Colonic mucosa (tissue), 4 donors: ENCODE measurements around the gene TGFBR2. TPM values are rescaled to one million over a fixed set of nuclear protein-coding genes. Genes with fewer than 3 reads are reported as not detected.
A peak's percentile ranks its signal among the peaks of the same experiment; 100 is the strongest.

Experiments
- DNase-seq: peaks from one replicate; pipeline ENCODE4 v3.0.0-alpha.2; 2020
- H3K27ac ChIP-seq: fragments of 200-600 bp; one replicate; pipeline ENCODE4 v1.8.0; 2021
- H3K27me3 ChIP-seq: fragments of 200-600 bp; one replicate; pipeline ENCODE4 v1.8.0; 2021
- H3K36me3 ChIP-seq: fragments of 200-600 bp; one replicate; pipeline ENCODE4 v1.8.0; 2021
- H3K4me1 ChIP-seq: fragments of 200-600 bp; one replicate; pipeline ENCODE4 v1.8.0; 2021; ENCODE audit warnings: mild to moderate bottlenecking
- H3K4me3 ChIP-seq: fragments of 200-600 bp; one replicate; pipeline ENCODE4 v1.8.0; 2021
- H3K9ac ChIP-seq, 2 donors: one replicate each; pipeline ENCODE4 v1.7.0; 2013; ENCODE audit warnings: control low read depth in 2 of 2, low read depth in 2 of 2, low read length in 2 of 2
- H3K9me3 ChIP-seq: fragments of 200-600 bp; one replicate; pipeline ENCODE4 v1.8.0; 2021
- CTCF ChIP-seq: fragments of 200-600 bp; IDR thresholded peaks from one replicate; pipeline ENCODE4 v1.8.0; 2022; ENCODE audit warnings: antibody characterized with exemption, mild to moderate bottlenecking
- intact Hi-C: fragments of 100-400 bp; cut with DNase I; formaldehyde crosslinking; loops from one replicate; pipeline ENCODE4 v1.14.1; 2022
- total RNA-seq, 2 donors: library from RNA; stranded (reverse); fragmentation: NEBNext Ultra II Directional in 1 of 2; extraction: Animal tissue kit (Norgen Biotek cat#: 25700) in 1 of 2; gene quantifications; one replicate each; pipeline ENCODE4 v1.2.1, GENCODE V29; 2021
- donor health status: healthy.
- donor health status: DM: no; HTN: no; CAD: no.
- donor health status: DM: no; HTN: no; CAD: no.

The TGFBR2 gene
- total RNA-seq, 2 donors from 2014 or later, result 32.4 to 53.5 TPM

GRCh38 chr3:30577788-30578187 lies 28.6 kb upstream of the TGFBR2 start:
- intact Hi-C loops, result no loop called here

GRCh38 chr3:30578479-30578878 lies 27.9 kb upstream of the TGFBR2 start:
- no peak overlapping the region for H3K9ac ChIP-seq

More at GRCh38 chr3:30577788-30578187, 28.6 kb upstream of the TGFBR2 start:
- H3K4me1 ChIP-seq, result no peaks in the 10 kb centered on the region
- H3K9ac ChIP-seq, result no peak overlapping the region
- no peak for DNase-seq
- H3K4me3 ChIP-seq, result no peak overlapping the region
- H3K9me3 ChIP-seq, result no peaks in the 10 kb centered on the region
- TF ChIP-seq CTCF, result no peak
- H3K36me3 ChIP-seq, result no peaks in the 10 kb centered on the region
- no peak overlapping the region for H3K27ac ChIP-seq
- H3K27me3 ChIP-seq, result no peaks in the 10 kb centered on the region

GRCh38 chr3:30578986-30579579 lies 27.3 kb upstream of the TGFBR2 start:
- TF ChIP-seq CTCF, result no peak
- peak overlapping the region; percentile 15 for H3K27ac ChIP-seq

More at GRCh38 chr3:30578479-30578878, 27.9 kb upstream of the TGFBR2 start:
- H3K27me3 ChIP-seq, result no peaks in the 10 kb centered on the region
- no peak for TF ChIP-seq CTCF
- peak overlapping the region; percentile 15 for H3K27ac ChIP-seq
- intact Hi-C loops, result no loop called here
- DNase-seq, result peak; percentile 62
- H3K9me3 ChIP-seq, result no peaks in the 10 kb centered on the region
- H3K4me3 ChIP-seq, result no peak overlapping the region
- H3K4me1 ChIP-seq, result no peaks in the 10 kb centered on the region
- no peaks in the 10 kb centered on the region for H3K36me3 ChIP-seq

GRCh38 chr3:30581067-30581585 lies 25.3 kb upstream of the TGFBR2 start:
- no peak overlapping the region for H3K27ac ChIP-seq
- H3K9ac ChIP-seq, result no peak overlapping the region
- intact Hi-C loops, result no loop called here
- H3K9me3 ChIP-seq, result no peaks in the 10 kb centered on the region
- H3K4me3 ChIP-seq, result no peak overlapping the region
- TF ChIP-seq CTCF, result no peak
- H3K4me1 ChIP-seq, result no peaks in the 10 kb centered on the region
- H3K27me3 ChIP-seq, result no peaks in the 10 kb centered on the region
- no peaks in the 10 kb centered on the region for H3K36me3 ChIP-seq
- DNase-seq, result no peak

More at GRCh38 chr3:30578986-30579579, 27.3 kb upstream of the TGFBR2 start:
- intact Hi-C loops, result no loop called here
- H3K9me3 ChIP-seq, result no peaks in the 10 kb centered on the region
- H3K4me1 ChIP-seq, result no peaks in the 10 kb centered on the region
- no peaks in the 10 kb centered on the region for H3K36me3 ChIP-seq
- H3K4me3 ChIP-seq, result no peak overlapping the region
- no peaks in the 10 kb centered on the region for H3K27me3 ChIP-seq
- H3K9ac ChIP-seq, result no peak overlapping the region
- no peak for DNase-seq

GRCh38 chr3:30581982-30582381 lies 24.4 kb upstream of the TGFBR2 start:
- no peak for TF ChIP-seq CTCF
- intact Hi-C loops, result no loop called here
- no peak overlapping the region for H3K4me3 ChIP-seq

More at GRCh38 chr3:30581982-30582381, 24.4 kb upstream of the TGFBR2 start:
- no peak overlapping the region for H3K27ac ChIP-seq
- no peaks in the 10 kb centered on the region for H3K4me1 ChIP-seq
- no peaks in the 10 kb centered on the region for H3K9me3 ChIP-seq
- no peak for DNase-seq
- no peaks in the 10 kb centered on the region for H3K27me3 ChIP-seq
- no peaks in the 10 kb centered on the region for H3K36me3 ChIP-seq
- H3K9ac ChIP-seq, result no peak overlapping the region
